HG03521 (cell line): ENCODE data around the gene TMEM163.
"Not testable (repeated sequence)": the region's sequence is repeated elsewhere in the genome, so short reads cannot be mapped to it uniquely, and the experiment has no call there.

Source experiments
- ATAC-seq: cut with Tn5 transposase; IDR thresholded peaks from one replicate; pipeline ENCODE4 v1.9.1; 2021; ENCODE audit warnings: mild to moderate bottlenecking, moderate library complexity; ENCODE audit not compliant: unreplicated experiment

TMEM163 gene

DNA sequence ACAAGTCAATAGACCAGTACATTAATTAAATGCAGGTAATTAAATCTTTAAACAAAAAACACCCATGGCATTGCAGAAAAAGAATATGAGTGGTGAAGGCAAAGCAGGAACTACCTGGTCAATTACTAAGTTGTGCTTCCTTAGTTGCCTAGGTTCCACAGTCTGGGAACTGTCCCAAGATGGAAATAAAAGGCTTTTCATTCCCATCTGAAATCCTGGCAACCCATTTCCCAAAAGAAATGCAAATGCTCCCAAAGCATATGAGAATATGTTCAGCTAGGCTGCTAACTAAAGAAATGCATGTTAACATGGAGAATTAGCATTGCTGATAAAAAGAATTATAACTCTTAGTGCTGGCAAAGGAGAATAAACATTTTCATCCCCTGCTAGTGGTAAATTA is 177.8 kb downstream of the TMEM163 start:
- ATAC-seq = no peak

DNA sequence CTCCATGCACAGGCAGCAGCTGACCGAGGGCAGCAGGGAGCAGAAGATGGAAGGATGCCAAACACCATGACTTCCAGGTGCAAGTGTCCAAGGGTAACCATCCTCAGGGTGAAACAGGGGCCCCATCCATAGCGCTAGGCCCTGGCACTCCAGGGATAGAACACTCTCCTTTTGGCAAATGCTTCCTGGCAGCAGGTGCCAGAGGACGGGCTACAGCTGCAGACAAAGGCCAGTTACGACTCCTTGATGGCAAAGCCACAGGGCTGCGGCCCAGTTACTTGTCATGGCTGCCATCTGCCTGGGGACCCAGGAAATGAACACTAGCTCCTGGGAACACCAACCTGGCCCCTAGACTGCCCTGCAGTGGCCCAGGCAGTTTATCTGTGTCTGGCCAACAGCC is 178.8 kb downstream of the TMEM163 start:
- no peak for ATAC-seq

DNA sequence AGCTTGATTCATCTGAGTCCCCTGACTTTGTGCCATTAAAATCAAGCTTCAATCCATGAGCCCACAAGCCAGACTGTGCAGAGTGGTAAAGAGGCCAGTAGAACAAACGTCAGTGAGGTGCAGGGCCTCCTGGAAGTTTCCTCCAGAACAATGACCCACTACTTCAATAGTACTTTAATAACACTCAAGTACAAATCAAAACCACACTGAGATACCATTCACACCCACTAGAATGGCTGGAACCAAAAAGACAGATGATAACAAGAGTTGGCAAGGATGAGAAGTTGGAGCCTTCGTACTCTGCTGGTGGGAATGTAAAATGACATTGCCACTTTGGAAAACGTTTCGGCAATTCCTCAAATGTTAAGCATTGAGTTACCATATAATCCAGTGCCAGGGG is 181.1 kb downstream of the TMEM163 start:
- ATAC-seq = no peak

DNA sequence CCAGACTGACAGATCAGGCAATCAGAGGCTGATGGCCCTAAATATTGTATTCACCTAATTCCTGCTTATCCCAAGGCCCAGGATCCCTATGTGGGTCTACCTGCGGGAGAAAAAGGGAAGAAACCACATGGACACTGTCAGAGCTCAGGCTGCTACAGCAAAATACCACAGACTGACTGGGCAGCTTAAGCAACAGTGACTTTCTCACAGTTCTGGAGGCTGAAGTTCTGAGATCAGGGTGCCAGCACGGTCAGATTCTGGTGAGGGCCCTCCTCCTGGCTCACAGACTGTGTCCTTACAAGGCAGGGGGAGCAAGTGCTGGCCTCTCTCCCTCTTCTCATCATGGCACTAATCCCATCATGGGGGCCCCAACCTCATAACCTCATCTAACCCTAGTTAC is 181.7 kb downstream of the TMEM163 start:
- ATAC-seq = no peak

DNA sequence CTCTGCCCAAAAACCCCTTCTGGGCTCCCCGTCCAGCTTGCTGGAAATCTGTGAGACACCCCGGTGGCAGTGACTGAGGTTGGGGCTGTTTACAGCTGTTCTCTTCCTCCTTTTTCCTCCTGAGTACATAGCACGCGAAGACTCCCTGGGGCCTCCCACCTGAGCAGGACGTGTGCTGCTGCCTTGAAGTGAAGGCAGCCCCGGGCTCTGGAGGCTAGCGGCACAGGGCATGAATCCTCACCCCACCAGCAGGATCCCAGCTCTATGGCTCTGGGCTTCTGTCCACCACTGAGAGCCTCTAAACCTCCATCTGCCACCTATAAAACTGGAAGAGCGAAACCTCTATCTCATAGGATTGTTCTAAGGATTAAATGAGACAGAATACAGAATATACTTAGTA is 182.5 kb downstream of the TMEM163 start:
- ATAC-seq = no peak

DNA sequence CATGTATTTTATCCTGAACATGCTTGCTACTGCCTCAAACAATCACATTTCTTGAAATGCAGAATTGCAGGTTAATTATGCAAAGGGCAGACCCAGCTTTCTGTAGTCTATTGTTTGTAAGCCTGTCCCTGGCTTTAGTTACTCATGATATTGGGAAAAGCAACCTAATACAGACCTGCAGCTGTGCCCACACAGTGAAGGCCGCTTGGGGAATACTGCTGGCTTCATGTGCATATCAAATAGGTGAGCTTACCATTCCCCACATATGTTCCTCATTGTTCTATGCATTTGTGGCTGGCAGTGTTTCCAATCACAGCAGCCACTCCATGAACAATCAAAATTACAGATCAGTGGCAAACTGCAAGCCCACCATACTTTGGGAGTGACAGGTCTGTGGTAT is 186.3 kb downstream of the TMEM163 start:
- no peak for ATAC-seq

DNA sequence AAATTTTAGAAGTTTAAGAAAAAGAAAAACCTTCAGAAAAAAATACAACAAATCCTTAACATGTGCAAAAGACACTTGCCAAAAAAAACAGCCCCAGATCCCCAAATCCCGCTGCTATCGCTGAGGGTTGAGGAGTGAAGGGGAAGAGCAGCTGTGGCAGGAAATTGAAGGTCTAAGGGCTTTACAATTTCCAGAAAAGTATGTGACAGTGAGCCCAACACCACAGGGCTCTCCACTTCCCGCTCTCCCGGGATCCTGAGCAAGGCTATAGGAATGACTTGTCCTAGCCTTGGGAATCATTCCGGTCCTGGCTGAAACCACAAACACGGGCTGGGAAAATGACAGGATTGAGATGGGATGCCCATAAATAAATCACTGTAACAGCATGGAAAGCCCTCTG is 191.4 kb downstream of the TMEM163 start:
- no peak for ATAC-seq

DNA sequence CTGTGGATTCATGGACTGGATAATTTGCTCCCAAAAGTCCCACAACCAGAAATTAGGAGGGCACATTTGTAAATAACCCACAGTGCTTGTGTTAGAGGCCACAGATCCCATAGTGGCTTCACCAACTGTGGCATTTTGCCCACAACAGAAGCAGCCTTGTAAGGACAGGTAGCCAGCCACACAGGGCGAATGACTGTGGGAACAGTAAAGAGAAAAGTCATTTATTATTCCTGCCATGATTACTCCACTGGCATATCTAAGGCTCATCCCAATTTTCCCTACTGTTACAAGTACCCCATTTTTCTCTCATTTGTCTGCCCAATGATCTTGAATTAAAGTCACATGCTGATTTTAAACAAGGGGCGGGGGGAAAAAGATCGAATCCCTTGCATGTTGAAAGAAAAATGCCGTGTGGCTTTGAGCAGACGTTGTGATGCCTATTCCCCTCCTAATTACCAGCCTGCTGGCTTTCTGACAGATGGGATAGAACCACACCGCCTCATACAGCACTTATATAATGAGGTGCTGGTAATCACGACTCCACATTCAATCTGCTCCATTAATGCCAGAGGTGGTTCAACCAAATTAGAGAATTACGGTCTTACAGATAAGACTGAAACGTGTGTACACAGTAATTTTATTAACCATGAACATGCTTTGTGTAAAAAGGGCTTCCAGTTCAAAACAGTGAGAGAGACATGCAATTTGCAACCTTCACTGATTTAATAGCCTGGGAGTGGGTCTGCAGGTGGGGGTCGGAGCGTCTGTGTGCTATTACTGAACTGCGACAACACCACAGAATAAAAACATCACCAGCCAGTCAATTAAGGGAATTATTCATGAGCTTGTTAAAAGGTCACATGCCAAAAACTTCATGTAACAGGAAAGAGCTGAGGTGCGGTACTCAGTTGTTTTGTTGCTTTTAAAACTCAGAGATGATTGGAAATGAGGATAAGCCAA is 196.0 kb downstream of the TMEM163 start:
- ATAC-seq = no peak

DNA sequence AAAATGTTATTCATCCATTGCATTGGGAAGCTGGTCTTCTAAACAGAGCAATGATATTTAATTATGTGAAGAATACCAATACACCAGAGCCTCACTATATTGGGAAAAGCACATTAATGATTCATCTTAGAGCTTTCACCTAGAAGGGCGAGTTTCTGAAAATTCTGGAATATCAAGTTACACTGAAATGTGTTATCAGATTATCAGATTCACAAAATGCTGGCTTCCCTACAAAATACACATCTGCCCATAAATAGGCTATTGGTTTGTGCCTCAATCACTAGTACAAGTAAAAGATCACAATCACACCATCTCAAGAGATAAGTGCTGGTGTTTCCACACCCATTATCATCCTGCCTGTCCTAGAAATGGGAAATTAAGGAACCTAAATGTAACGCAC is 200.7 kb downstream of the TMEM163 start:
- no peak for ATAC-seq

DNA sequence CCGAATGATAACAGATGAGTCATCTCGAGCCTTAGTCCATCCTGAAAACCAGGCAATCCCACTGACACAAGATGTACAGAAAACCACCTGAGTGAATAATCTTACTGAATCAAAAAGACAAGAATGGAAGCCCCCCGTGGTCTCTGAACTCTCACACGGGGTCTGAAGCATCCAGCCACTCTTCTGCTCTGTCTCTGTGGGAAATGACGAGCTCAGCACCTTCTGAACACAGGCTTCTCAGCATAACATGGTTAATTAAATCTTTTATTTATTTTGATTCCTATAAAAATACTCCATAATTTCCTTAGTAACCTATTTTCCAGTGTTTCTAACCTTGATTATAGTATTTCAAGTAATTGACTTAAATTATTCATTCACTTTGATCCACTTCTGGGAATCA is 203.7 kb downstream of the TMEM163 start:
- ATAC-seq = no peak

DNA sequence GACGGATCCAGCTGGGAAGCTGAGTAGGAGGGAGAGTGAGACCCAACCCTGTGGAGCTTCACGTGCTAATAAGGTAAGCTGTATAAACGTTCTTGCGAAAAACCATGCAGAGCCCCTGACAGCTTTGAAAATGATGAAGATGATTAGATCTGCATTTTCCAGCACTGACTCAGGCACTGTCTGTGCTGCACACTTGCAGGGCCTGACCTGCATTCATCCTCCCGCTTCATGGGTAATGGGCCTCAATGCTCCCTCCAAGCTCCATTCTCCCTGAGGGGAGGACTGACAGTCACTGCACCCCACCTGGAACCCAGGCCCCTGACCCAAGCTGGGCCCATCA is 205.4 kb downstream of the TMEM163 start:
- ATAC-seq = no peak

DNA sequence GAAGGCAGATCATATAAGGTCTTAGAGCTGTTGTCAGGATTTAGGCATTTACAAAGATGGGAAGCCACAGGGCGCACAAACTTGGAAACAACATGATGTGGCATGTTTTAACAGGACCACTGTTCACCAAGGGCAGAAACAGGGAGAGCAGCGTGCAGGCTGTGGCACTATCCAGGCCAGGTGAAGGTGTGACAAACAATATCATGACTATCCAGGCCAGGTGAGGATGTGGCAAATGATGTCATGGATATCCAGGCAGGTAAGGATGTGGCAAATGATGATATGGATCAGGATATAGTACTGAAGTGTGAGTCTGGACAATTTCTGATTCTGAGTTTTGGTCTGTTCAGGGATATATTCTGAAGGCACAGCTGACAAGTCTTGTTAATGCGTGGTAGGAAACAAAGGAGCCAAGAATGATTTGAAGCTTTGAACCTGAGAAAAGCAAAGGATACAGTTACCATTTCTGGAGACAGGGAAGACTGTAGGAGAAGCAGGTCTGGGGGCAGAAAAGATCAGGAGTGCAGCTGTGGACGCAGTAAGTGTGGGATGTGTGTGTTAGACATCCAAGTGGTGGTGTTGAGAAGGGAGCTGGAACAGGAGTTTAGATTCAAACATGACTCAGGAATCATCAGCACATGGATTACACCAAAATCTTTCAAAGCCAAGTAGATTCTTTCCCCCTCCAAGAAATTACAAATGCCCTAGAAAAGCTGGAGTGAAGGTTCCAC is 205.9 kb downstream of the TMEM163 start:
- no peak for ATAC-seq

DNA sequence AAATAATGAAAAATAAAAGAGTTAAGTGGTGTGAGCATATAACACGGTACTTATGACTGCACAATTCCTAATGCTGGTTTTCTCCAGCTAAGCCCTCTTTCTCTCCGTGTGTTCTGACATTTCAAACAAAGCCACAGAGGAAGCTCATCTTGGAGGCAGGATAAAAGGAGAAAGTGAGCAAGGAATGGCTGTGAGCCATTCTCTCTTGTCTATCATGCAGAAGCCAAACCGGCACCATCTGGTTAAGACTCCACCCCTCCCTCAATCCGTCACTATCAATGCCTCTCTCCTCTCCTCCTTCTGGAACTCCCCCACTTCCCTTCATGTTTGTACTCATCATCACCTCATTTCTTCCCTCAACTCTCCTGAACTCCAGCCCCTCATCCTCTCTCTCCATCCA is 210.4 kb downstream of the TMEM163 start:
- no peak for ATAC-seq

DNA sequence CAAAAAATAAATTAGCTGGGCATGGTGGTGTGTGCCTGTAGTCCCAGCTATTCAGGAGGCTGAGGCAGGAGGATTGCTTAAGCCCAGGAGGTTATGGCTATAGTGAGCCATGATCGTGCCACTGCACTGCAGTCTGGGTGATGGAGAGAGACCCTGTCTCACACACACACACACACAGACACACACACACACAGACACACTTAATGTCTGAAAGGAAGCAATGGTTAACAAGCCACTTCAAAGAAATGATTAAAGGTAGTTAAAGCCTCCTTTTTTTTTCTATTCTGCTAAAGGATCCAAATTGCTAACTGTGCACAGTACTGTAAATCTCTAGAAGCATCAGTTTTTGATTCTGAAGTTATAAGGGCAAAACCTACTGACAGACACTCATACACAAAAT is 211.1 kb downstream of the TMEM163 start:
- ATAC-seq = no peak

DNA sequence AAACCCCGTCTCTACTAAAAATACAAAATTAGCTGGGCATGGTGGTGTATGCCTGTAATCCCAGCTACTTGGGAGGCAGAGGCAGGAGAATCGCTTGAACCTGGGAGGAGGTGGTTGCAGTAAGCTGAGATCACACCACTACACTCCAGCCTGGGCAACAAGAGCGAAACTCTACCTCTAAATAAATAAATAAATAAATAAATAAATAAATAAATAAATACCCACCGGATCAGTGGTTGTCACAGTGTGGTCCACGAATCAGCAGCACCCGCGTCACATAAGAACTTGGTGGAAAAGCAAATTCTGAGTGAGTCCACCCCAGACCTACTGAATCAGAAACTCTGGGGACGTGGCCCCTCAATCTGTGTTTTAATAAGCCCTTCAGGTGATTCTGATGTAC is 211.6 kb downstream of the TMEM163 start:
- ATAC-seq = not testable (repeated sequence)

DNA sequence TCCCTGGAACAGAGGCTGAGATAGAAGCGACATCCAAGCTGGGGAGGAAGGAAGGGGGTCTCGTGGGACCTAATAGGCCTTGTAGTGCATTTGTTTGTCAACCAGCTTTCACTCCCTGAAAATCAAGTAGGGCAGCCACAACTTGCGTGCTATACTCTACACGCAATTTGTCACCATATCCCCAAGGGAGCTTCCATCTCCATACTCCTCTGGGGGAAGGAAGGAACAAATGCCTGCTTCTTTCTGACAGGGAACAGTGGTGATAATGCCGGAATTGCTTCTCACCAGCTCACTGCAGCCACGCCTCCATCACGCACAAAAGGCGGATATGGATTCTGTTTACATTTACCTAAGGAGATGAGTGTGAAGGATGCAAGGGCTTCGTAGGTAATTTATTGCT is 213.4 kb downstream of the TMEM163 start:
- ATAC-seq = no peak

DNA sequence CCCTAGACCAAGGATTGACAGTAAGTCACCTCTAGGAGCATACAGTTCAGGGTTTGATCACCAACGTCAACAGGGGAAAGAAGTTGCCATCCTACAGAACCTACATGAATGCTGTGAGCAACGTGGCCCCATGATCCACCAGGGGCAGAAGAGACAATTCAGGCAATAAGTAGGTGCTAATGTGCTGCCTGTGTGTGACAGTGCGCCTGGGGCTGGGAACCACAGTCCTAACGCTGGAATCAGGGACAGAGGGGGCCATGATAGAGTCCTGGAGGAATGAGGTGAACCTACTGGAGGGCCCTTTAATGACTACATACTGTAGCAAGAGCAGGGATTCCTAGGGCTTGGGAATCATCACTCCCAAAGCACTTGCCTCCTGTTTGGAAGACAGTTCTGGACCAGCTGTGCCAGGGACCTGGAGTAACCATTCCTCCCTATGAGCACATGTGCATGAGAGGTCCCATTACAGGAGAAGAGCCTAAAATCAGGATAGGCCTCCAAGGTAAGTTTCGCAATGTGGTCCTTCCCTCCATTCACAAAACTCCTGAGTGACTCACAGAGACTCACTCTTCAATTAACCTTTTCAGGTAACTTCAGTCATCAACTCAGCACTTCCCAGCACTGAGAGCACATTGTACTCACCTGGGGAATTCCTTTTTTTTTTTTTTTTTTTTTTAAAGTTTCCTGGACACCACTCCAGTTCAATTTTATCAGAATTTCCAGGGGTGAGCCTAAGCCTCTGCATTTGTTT is 214.0 kb downstream of the TMEM163 start:
- ATAC-seq = no peak

DNA sequence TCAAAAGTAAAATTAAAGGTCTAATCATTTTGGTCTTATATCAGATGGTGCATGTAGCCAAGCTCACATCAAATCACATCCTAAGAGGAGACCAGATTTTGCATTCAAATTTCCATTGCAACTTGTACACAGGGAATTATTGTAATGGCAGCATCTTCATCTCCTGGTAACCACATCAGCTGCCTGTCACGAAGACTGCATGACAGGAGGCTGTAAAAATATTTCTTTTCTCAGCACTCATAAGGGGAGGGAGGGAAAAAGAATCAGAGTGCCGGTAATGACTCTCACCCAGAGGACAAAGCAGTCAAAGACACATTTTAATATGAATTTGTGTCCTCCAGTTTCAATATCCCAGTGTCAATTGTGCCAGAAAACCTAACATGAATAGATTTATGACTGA is 216.7 kb downstream of the TMEM163 start:
- ATAC-seq = no peak

DNA sequence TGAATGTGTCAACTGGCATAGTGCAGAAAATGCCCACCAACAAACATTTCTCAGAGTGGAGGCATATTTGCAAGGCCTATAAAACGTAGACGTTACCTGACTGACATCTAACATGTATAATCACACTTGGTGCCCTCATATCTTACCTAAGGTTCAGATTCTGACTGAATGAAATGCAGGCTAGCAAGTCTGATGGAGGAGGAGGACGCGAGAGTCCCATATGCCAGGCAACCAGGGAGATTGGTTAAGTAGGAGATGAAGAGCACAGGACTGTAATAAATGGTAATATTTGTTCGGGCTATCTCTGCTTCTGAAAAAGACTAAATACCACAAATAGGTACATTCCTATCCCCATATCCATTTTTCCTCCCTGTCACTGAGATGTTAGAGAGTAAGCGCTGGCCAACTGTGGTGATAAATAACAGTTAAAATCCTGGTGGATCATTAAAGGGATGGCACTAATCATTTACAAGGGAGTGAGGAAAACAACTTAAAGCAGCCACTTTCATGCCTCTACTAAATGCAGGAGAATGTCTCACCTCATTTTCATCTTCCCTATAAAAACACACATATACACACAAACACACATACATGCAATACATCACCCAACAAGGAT is 217.2 kb downstream of the TMEM163 start:
- ATAC-seq = no peak

DNA sequence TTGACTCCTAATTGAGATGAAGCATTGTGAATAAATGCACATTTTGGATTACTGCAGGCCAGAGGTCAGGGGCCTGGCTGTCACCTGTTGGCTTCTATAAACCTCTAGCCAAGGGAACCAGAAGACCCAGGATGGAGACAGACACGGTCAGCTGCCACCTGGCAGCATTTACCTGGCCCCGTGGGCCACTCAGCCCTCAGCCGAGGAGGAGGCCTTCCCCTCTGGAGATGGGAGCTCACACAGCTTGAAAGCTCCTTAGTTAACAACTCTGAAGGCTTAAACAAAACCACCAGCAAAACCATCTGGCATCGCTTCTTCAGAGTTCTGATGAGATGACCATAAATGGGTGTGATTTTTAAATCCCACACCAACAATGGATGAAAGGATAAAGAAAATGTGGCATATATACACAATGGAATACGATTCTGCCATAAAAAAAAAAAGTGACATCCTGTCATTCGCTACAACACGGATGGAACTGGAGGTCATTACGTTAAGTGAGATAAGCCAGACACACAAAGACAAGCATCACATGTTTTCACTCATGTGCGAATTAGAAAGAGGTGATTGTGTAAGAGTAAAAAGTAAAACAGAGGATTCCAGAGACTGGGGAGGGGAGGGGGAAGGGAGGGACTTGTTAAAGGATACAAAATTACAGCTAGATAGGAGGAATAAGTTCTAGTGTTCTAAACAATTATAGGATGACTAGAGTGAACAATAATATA is 218.4 kb downstream of the TMEM163 start:
- ATAC-seq = no peak
